ENCODE data around the gene RAVER1.
"Not testable (repeated sequence)": the region's sequence is repeated elsewhere in the genome, so short reads cannot be mapped to it uniquely, and the experiment has no call there.

RAVER1 gene

GRCh38 chr19:10290357-10290875, 42.9 kb downstream of the RAVER1 start:
- DNase-seq (ENCODE audit: low read depth in 2 of 2): no peak

- no peak for DNase-seq (ENCODE audit: low read depth in 2 of 2)
Observed at GRCh38 chr19:10289836-10290356, 43.4 kb downstream of the RAVER1 start, which contains the start of gene ICAM5. Gene ICAM5, plus strand, starts transcription at chr19:10289952. Its CDS starts 92 bp downstream, at chr19:10290044.

GRCh38 chr19:10289167-10289835, 44.0 kb downstream of the RAVER1 start:
- peak in 1 of 2 donors; percentile 52 for DNase-seq (ENCODE audit: low read depth in 2 of 2)

GRCh38 chr19:10288662-10289166, 44.6 kb downstream of the RAVER1 start:
- DNase-seq (ENCODE audit: low read depth in 2 of 2): no peak

GRCh38 chr19:10286803-10287737, 46.3 kb downstream of the RAVER1 start, which contains the start of gene ICAM4:
Gene ICAM4, plus strand, starts transcription at chr19:10286955. Its CDS starts 58 bp downstream, at chr19:10287013.
- DNase-seq (ENCODE audit: low read depth in 2 of 2): no peak

GRCh38 chr19:10285393-10285792, 47.9 kb downstream of the RAVER1 start:
- no peak for DNase-seq (ENCODE audit: low read depth in 2 of 2)

- DNase-seq (ENCODE audit: low read depth in 2 of 2): no peak
Observed at GRCh38 chr19:10284960-10285278, 48.4 kb downstream of the RAVER1 start.

GRCh38 chr19:10284065-10284959, 49.0 kb downstream of the RAVER1 start:
- no peak for DNase-seq (ENCODE audit: low read depth in 2 of 2)

GRCh38 chr19:10283301-10284064, 49.8 kb downstream of the RAVER1 start:
- no peak for DNase-seq (ENCODE audit: low read depth in 2 of 2)

GRCh38 chr19:10282043-10282442, 51.3 kb downstream of the RAVER1 start:
- not testable (repeated sequence) for DNase-seq (ENCODE audit: low read depth in 2 of 2)

GRCh38 chr19:10279737-10280442, 53.4 kb downstream of the RAVER1 start:
- no peak for DNase-seq (ENCODE audit: low read depth in 2 of 2)

GRCh38 chr19:10278935-10279334, 54.4 kb downstream of the RAVER1 start:
- DNase-seq (ENCODE audit: low read depth in 2 of 2): no peak

GRCh38 chr19:10277795-10278589, 55.3 kb downstream of the RAVER1 start:
- no peak for DNase-seq (ENCODE audit: low read depth in 2 of 2)

GRCh38 chr19:10274589-10274988, 58.7 kb downstream of the RAVER1 start:
- DNase-seq (ENCODE audit: low read depth in 2 of 2): no peak

- DNase-seq (ENCODE audit: low read depth in 2 of 2): no peak
Observed at GRCh38 chr19:10271543-10272086, 61.7 kb downstream of the RAVER1 start.

- peak; percentile 52 to 63 for DNase-seq (ENCODE audit: low read depth in 2 of 2)
Observed at GRCh38 chr19:10270616-10271394, 62.5 kb downstream of the RAVER1 start, which contains the start of gene ICAM1. Gene ICAM1, plus strand, starts transcription at chr19:10271120. Its CDS starts 40 bp downstream, at chr19:10271160.

- peak; percentile 32 to 66 for DNase-seq (ENCODE audit: low read depth in 2 of 2)
Observed at GRCh38 chr19:10270180-10270615, 63.1 kb downstream of the RAVER1 start.

All from activated CD4-positive, alpha-beta T cell treated with anti-CD3 and anti-CD28 coated beads for 24 hours (primary cell).